Natural killer cell (primary cell): ENCODE results near the gene CXCL3. TPM values are rescaled to one million over a fixed set of nuclear protein-coding genes. Genes with fewer than 3 reads are reported as not detected.

ENCODE experiments used
- ATAC-seq, 3 donors: fragments of 150-1000 bp in 2 of 3; fragments of 200-7000 bp in 1 of 3; cut with Tn5 transposase; 1 replicate in 1 of 3; 2 replicates in 2 of 3; pipeline ENCODE4 v1.10.0; 2021; ENCODE audit warnings: mild to moderate bottlenecking in 2 of 3, moderate library complexity in 2 of 3
- DNase-seq, 2 donors: peaks; one replicate each; pipeline versions ENCODE4 v3.0.0 to v3.0.0-alpha.2; 2013 to 2021; ENCODE audit warnings: mixed read lengths in 1 of 2
- H3K27ac ChIP-seq: one replicate; pipeline ENCODE4 v1.5.1; 2013; ENCODE audit warnings: mild to moderate bottlenecking, low read length
- H3K27me3 ChIP-seq: one replicate; pipeline ENCODE4 v1.6.1; 2013; ENCODE audit warnings: low read length; ENCODE audit not compliant: control insufficient read depth, insufficient read depth
- H3K36me3 ChIP-seq: one replicate; pipeline ENCODE4 v1.6.1; 2013; ENCODE audit warnings: low read length; ENCODE audit not compliant: control insufficient read depth, insufficient read depth
- H3K4me1 ChIP-seq: one replicate; pipeline ENCODE4 v1.6.1; 2013; ENCODE audit warnings: low read length; ENCODE audit not compliant: control insufficient read depth, insufficient read depth
- H3K4me3 ChIP-seq: one replicate; pipeline ENCODE4 v1.5.1; 2013; ENCODE audit warnings: low read length
- H3K9me3 ChIP-seq: one replicate; pipeline ENCODE4 v1.6.1; 2013; ENCODE audit warnings: low read length; ENCODE audit not compliant: control insufficient read depth, insufficient read depth
- H3K27ac Mint-ChIP-seq, 2 donors: one replicate each; pipeline ENCODE4 v1.8.0; 2022; ENCODE audit warnings: mild to moderate bottlenecking in 2 of 2, mixed read lengths in 2 of 2, moderate library complexity in 1 of 2
- H3K27me3 Mint-ChIP-seq, 2 donors: one replicate each; pipeline ENCODE4 v1.8.0; 2022; ENCODE audit warnings: low read depth in 2 of 2, mixed read lengths in 2 of 2
- H3K36me3 Mint-ChIP-seq: one replicate; pipeline ENCODE4 v1.8.0; 2022; ENCODE audit warnings: mixed read lengths
- H3K4me1 Mint-ChIP-seq, 2 donors: one replicate each; pipeline ENCODE4 v1.8.0; 2022; ENCODE audit warnings: mixed read lengths in 2 of 2
- H3K4me3 Mint-ChIP-seq: one replicate; pipeline ENCODE4 v1.8.0; 2022; ENCODE audit warnings: mild to moderate bottlenecking, moderate library complexity, mixed read lengths
- H3K9me3 Mint-ChIP-seq, 2 donors: one replicate each; pipeline ENCODE4 v1.8.0; 2022; ENCODE audit warnings: mixed read lengths in 2 of 2
- CTCF ChIP-seq: fragments of 200-600 bp; IDR thresholded peaks from one replicate; pipeline ENCODE4 v1.8.0; 2022; ENCODE audit warnings: antibody characterized with exemption
- WGBS: methylation state at CpG from one replicate; pipeline ENCODE4 v1.1.7; 2013; ENCODE audit warnings: missing lambda C conversion rate; ENCODE audit not compliant: insufficient coverage; 5-methylcytosine and 5-hydroxymethylcytosine counted together
- intact Hi-C: fragments of 100-400 bp; cut with micrococcal nuclease; formaldehyde crosslinking; loops from one replicate; pipeline ENCODE4 v1.14.2; 2022
- total RNA-seq, 4 donors: library from RNA; stranded (reverse); fragments of 120-200 nt in 1 of 4; gene quantifications; one replicate each; pipeline versions ENCODE4 v1.2.3 to v1.2.4, GENCODE V29; 2013 to 2022

The CXCL3 gene
- total RNA-seq, 3 donors from 2014 or later (not counting 1 experiment from before 2014, with no cell fraction given), result 1.1 to 6.6 (median 3.5) TPM

GRCh38 chr4:74073358-74073757 is 34.9 kb upstream of the CXCL3 start:
- no peaks in the 10 kb centered on the region for H3K4me1 Mint-ChIP-seq
- no peaks in the 10 kb centered on the region for H3K9me3 ChIP-seq
- H3K27me3 ChIP-seq, result no peaks in the 10 kb centered on the region
- H3K27ac Mint-ChIP-seq, result no peak overlapping the region
- H3K4me3 Mint-ChIP-seq, result no peak overlapping the region
- no peaks in the 10 kb centered on the region for H3K4me1 ChIP-seq
- H3K4me3 ChIP-seq, result no peak overlapping the region
- no peaks in the 10 kb centered on the region for H3K36me3 ChIP-seq
- DNase-seq, result no peak
- no peaks in the 10 kb centered on the region for H3K36me3 Mint-ChIP-seq
- H3K27ac ChIP-seq, result no peak overlapping the region
- intact Hi-C loops, result no loop called here
- ATAC-seq, result no peak
- no peak for TF ChIP-seq CTCF
- H3K9me3 Mint-ChIP-seq, result no peaks in the 10 kb centered on the region
- no peaks in the 10 kb centered on the region for H3K27me3 Mint-ChIP-seq

- no peaks in the 10 kb centered on the region for H3K36me3 ChIP-seq
- no peak for TF ChIP-seq CTCF
- Mint-ChIP-seq H3K27ac (no peak overlapping the region), H3K4me3 (no peak overlapping the region), H3K27me3 (no peaks in the 10 kb centered on the region), H3K4me1 (no peaks in the 10 kb centered on the region), H3K36me3 (no peaks in the 10 kb centered on the region), H3K9me3 (no peaks in the 10 kb centered on the region)
- intact Hi-C loops, result no loop called here
- no peaks in the 10 kb centered on the region for H3K4me1 ChIP-seq
- DNase-seq, result no peak
- H3K27me3 ChIP-seq, result no peaks in the 10 kb centered on the region
- ATAC-seq, result no peak
- H3K27ac ChIP-seq, result no peak overlapping the region
- no CpG with 5 or more reads among the region's 1 CpG for WGBS
- no peaks in the 10 kb centered on the region for H3K9me3 ChIP-seq
- no peak overlapping the region for H3K4me3 ChIP-seq
These were observed 34.2 kb upstream of the CXCL3 start for GRCh38 chr4:74072739-74073138.

- Mint-ChIP-seq H3K27me3 (peaks cover 0 to 2% of the 10 kb centered on the region in 2 donors), H3K4me3 (no peak overlapping the region), H3K9me3 (no peaks in the 10 kb centered on the region), H3K4me1 (no peaks in the 10 kb centered on the region), H3K36me3 (no peaks in the 10 kb centered on the region), H3K27ac (no peak overlapping the region)
- no peak overlapping the region for H3K27ac ChIP-seq
- H3K4me3 ChIP-seq, result no peak overlapping the region
- no peak for ATAC-seq
- DNase-seq, result no peak
- intact Hi-C loops, result no loop called here
- no peaks in the 10 kb centered on the region for H3K9me3 ChIP-seq
- no peak for TF ChIP-seq CTCF
- H3K4me1 ChIP-seq, result no peaks in the 10 kb centered on the region
- H3K27me3 ChIP-seq, result no peaks in the 10 kb centered on the region
- H3K36me3 ChIP-seq, result no peaks in the 10 kb centered on the region
These were observed 29.1 kb upstream of the CXCL3 start for GRCh38 chr4:74067586-74067985.

GRCh38 chr4:74066232-74066631 is 27.7 kb upstream of the CXCL3 start:
- Histone ChIP-seq H3K36me3 (no peaks in the 10 kb centered on the region), H3K27me3 (no peaks in the 10 kb centered on the region), H3K4me1 (no peaks in the 10 kb centered on the region), H3K4me3 (no peak overlapping the region), H3K27ac (no peak overlapping the region), H3K9me3 (no peaks in the 10 kb centered on the region)
- WGBS, result 73% methylated on average over 2 of the region's 2 CpGs
- ATAC-seq, result no peak
- intact Hi-C loops, result no loop called here
- Mint-ChIP-seq H3K4me3 (no peak overlapping the region), H3K4me1 (no peaks in the 10 kb centered on the region), H3K9me3 (no peaks in the 10 kb centered on the region), H3K27ac (no peak overlapping the region), H3K36me3 (no peaks in the 10 kb centered on the region), H3K27me3 (peaks cover 0 to 2% of the 10 kb centered on the region in 2 donors)
- TF ChIP-seq CTCF, result no peak
- DNase-seq, result no peak
